Endodermal cell (in vitro differentiated cells): ENCODE results near the gene CCDC77. TPM values are rescaled to one million over a fixed set of nuclear protein-coding genes. Genes with fewer than 3 reads are reported as not detected.

Experiments
- DNase-seq: peaks from one replicate; pipeline ENCODE4 v3.0.0-alpha.2; 2017
- H3K27ac ChIP-seq: 2 replicates; pipeline ENCODE4 v1.5.1; 2013; ENCODE audit warnings: mild to moderate bottlenecking, low read depth, low read length, moderate library complexity
- H3K27me3 ChIP-seq: 2 replicates; pipeline ENCODE4 v1.6.1; 2013; ENCODE audit warnings: mild to moderate bottlenecking, low read length, moderate library complexity; ENCODE audit not compliant: insufficient read depth, control insufficient read depth, poor library complexity, severe bottlenecking
- H3K36me3 ChIP-seq: 2 replicates; pipeline ENCODE4 v1.7.0; 2013; ENCODE audit warnings: mild to moderate bottlenecking, low read length, moderate library complexity; ENCODE audit not compliant: control insufficient read depth, insufficient read depth
- H3K4me1 ChIP-seq: one replicate; pipeline ENCODE4 v1.7.0; 2013; ENCODE audit warnings: low read length; ENCODE audit not compliant: control insufficient read depth, insufficient read depth
- H3K4me3 ChIP-seq: 2 replicates; pipeline ENCODE4 v1.5.1; 2013; ENCODE audit warnings: mild to moderate bottlenecking, low read length, moderate library complexity
- H3K9ac ChIP-seq: 2 replicates; pipeline ENCODE4 v1.6.1; 2013; ENCODE audit warnings: mild to moderate bottlenecking, low read length, moderate library complexity; ENCODE audit not compliant: poor library complexity, severe bottlenecking; ENCODE audit errors: extremely low read depth
- H3K9me3 ChIP-seq: 2 replicates; pipeline ENCODE4 v1.6.1; 2013; ENCODE audit warnings: mild to moderate bottlenecking, low read length, moderate library complexity; ENCODE audit not compliant: control insufficient read depth
- H3K27ac Mint-ChIP-seq: 2 replicates; pipeline ENCODE4 v1.8.0; 2020; ENCODE audit warnings: mixed read lengths
- H3K27me3 Mint-ChIP-seq: 2 replicates; pipeline ENCODE4 v1.8.0; 2021; ENCODE audit warnings: mild to moderate bottlenecking, mixed read lengths; ENCODE audit not compliant: insufficient read depth
- H3K36me3 Mint-ChIP-seq: 2 replicates; pipeline ENCODE4 v1.8.0; 2020; ENCODE audit warnings: low read depth, mixed read lengths
- H3K4me1 Mint-ChIP-seq: 2 replicates; pipeline ENCODE4 v1.8.0; 2020; ENCODE audit warnings: mixed read lengths
- H3K4me3 Mint-ChIP-seq: 2 replicates; pipeline ENCODE4 v1.8.0; 2020; ENCODE audit warnings: mild to moderate bottlenecking, moderate library complexity, mixed read lengths
- H3K9me3 Mint-ChIP-seq: 2 replicates; pipeline ENCODE4 v1.8.0; 2020; ENCODE audit warnings: mild to moderate bottlenecking, mixed read lengths
- CTCF ChIP-seq: fragments of 200-600 bp; sonication (generic); conservative IDR thresholded peaks from 2 replicates; pipeline ENCODE4 v1.5.0; 2021; ENCODE audit warnings: antibody characterized with exemption, mild to moderate bottlenecking
- WGBS, 2 experiments: methylation state at CpG; one replicate each; pipeline versions ENCODE4 v1.1.5 to v1.1.7; 2013; ENCODE audit warnings: missing lambda C conversion rate in 2 of 2, mixed read lengths in 1 of 2; ENCODE audit not compliant: insufficient coverage in 1 of 2, insufficient read length in 1 of 2; 5-methylcytosine and 5-hydroxymethylcytosine counted together
- total RNA-seq, 2 donors: library from RNA; stranded (reverse); fragmentation: NEBNext Ultra II Directional in 1 of 2; extraction: Animal tissue kit (Norgen Biotek cat#: 25700) in 1 of 2; gene quantifications; 2 replicates in 1 of 2; 3 replicates in 1 of 2; pipeline ENCODE4 v1.2.1, GENCODE V29; 2021

Gene CCDC77
- total RNA-seq, 2 donors from 2014 or later: 26.4 to 39.1 TPM

DNA sequence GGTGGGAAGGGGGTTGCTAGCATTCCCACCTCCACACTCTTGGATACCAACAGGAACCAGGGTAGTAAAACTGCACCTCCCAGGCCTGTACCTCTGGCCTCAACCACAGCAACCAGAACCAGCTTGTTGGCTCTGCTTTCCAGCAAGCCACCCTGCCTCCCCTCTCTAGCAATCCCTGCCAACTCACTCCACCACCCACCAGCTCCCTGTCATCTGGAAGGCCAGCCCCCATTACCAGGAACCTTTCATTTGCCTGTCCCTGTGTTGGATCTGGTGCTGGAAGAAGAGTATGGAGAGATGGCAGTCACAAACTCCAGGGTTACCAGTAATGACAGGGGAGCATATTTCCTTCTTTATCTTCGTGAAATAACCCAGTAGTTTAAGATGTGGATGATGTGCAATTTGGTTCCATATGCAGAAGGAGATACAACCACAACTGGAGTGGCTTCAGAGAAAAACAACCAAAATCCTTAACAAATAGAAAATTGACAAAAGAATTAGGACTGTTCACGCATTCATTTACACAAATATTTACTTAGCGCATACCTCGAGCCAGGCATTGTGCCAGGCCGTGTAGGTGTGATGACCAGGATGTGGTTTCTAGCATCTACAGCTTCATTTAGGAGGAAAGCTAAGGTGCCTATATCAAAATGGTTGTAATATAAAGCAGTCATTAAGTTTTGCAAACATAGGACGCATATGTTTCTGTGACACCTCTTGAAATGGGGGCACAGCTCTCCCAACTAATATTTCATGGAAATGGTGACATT lies 61.7 kb downstream of the CCDC77 start:
- Mint-ChIP-seq H3K36me3 (peaks cover 15% of the 10 kb centered on the region), H3K27ac (no peak overlapping the region), H3K9me3 (peaks cover 3% of the 10 kb centered on the region), H3K27me3 (peaks cover 20% of the 10 kb centered on the region), H3K4me1 (peaks cover 46% of the 10 kb centered on the region), H3K4me3 (peak overlapping the region; percentile 1)
- WGBS, 2 experiments: 82 to 86% methylated on average over 1 to 6 of the region's 6 CpGs
- H3K9me3 ChIP-seq: no peaks in the 10 kb centered on the region
- H3K9ac ChIP-seq: no peak overlapping the region
- DNase-seq: peak; percentile 64
- H3K4me3 ChIP-seq: peak overlapping the region; percentile 67
- peaks cover 12% of the 10 kb centered on the region for H3K36me3 ChIP-seq
- H3K4me1 ChIP-seq: peaks cover 19% of the 10 kb centered on the region
- peaks cover 6% of the 10 kb centered on the region for H3K27me3 ChIP-seq
- TF ChIP-seq CTCF: no peak
- no peak overlapping the region for H3K27ac ChIP-seq

GRCh38 chr12:464484-465267 lies 63.2 kb downstream of the CCDC77 start:
- H3K4me3 Mint-ChIP-seq: no peak overlapping the region

DNA sequence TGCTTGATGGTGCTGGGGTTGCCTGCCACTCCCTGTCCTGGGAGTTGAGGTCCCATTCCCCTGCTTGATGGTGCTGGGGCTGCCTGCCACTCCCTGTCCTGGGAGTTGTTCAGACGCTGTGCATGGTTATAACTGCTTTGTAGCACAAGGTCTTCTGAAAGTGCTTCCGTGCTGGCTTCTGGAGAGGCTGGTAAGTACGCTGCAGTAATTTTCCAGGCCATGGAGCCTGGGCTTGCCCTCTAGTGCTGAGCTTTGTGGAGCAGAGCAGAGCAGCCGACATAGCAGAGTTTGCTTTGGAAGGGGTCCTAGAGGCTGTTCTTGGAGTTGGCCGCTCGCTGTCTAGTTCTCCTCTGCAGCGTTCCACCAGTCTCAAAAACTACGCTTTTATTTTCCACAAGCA lies 64.6 kb downstream of the CCDC77 start:
- Histone ChIP-seq H3K36me3 (peaks cover 12% of the 10 kb centered on the region), H3K9ac (no peak overlapping the region), H3K27me3 (no peaks in the 10 kb centered on the region), H3K27ac (no peak overlapping the region), H3K4me3 (no peak overlapping the region), H3K9me3 (no peaks in the 10 kb centered on the region), H3K4me1 (peaks cover 28% of the 10 kb centered on the region)
- H3K9me3 Mint-ChIP-seq: no peaks in the 10 kb centered on the region
- DNase-seq: peak; percentile 67
- WGBS, 2 experiments: 86 to 94% methylated on average over 7 to 8 of the region's 8 CpGs
- H3K27me3 Mint-ChIP-seq: peaks cover 4% of the 10 kb centered on the region
- H3K27ac Mint-ChIP-seq: peak overlapping the region; percentile 22
- peak; percentile 38 for TF ChIP-seq CTCF
- H3K4me3 Mint-ChIP-seq: no peak overlapping the region
- peaks cover 63% of the 10 kb centered on the region for H3K4me1 Mint-ChIP-seq
- H3K36me3 Mint-ChIP-seq: peaks cover 19% of the 10 kb centered on the region

More at GRCh38 chr12:464484-465267, 63.2 kb downstream of the CCDC77 start:
- Histone ChIP-seq H3K27me3 (no peaks in the 10 kb centered on the region), H3K9ac (no peak overlapping the region), H3K36me3 (peaks cover 12% of the 10 kb centered on the region), H3K4me3 (no peak overlapping the region), H3K9me3 (no peaks in the 10 kb centered on the region), H3K4me1 (peaks cover 24% of the 10 kb centered on the region), H3K27ac (no peak overlapping the region)
- Mint-ChIP-seq H3K36me3 (peaks cover 15% of the 10 kb centered on the region), H3K9me3 (no peaks in the 10 kb centered on the region), H3K27me3 (peaks cover 5% of the 10 kb centered on the region), H3K27ac (peak overlapping the region; percentile 2), H3K4me1 (peaks cover 57% of the 10 kb centered on the region)
- no peak for DNase-seq
- WGBS, 2 experiments: 81 to 92% methylated on average over 13 to 16 of the region's 16 CpGs
- TF ChIP-seq CTCF: no peak
